Measurements from ENCODE around the gene SRGAP1. TPM values are rescaled to one million over a fixed set of nuclear protein-coding genes. Genes with fewer than 3 reads are reported as not detected.
"Not testable (repeated sequence)": the region's sequence is repeated elsewhere in the genome, so short reads cannot be mapped to it uniquely, and the experiment has no call there.

Gene SRGAP1
- total RNA-seq, 6 donors from 2014 or later: 4.7 to 36.7 (median 14.0) TPM

GRCh38 chr12:64154677-64155076 lies 310.2 kb downstream of the SRGAP1 start:
- WGBS, 2 donors: 74 to 83% methylated on average over 2 of the region's 2 CpGs
- no peaks in the 10 kb centered on the region for H3K4me1 ChIP-seq
- H3K27ac ChIP-seq: no peak overlapping the region
- no peaks in the 10 kb centered on the region for H3K27me3 ChIP-seq
- DNase-seq: no peak
- H3K4me3 ChIP-seq: no peak overlapping the region
- no peak for ATAC-seq (ENCODE audit: low FRiP score in 2 of 2)
- H3K36me3 ChIP-seq: no peaks in the 10 kb centered on the region
- no peaks in the 10 kb centered on the region for H3K9me3 ChIP-seq
- TF ChIP-seq POLR2AphosphoS5 (IDR thresholded peaks at IDR 0.05): no peak
- no peak for TF ChIP-seq EP300 (IDR thresholded peaks at IDR 0.05)
- TF ChIP-seq POLR2A (IDR thresholded peaks at IDR 0.05): no peak
- no peak for TF ChIP-seq CTCF (IDR thresholded peaks at IDR 0.05)

GRCh38 chr12:64157110-64157509 lies 312.6 kb downstream of the SRGAP1 start:
- Histone ChIP-seq H3K9me3 (no peaks in the 10 kb centered on the region), H3K36me3 (no peaks in the 10 kb centered on the region), H3K27me3 (no peaks in the 10 kb centered on the region), H3K4me3 (no peak overlapping the region), H3K27ac (no peak overlapping the region), H3K4me1 (no peaks in the 10 kb centered on the region)
- WGBS, 2 donors: 89 to 95% methylated on average over 2 of the region's 2 CpGs
- TF ChIP-seq POLR2A (IDR thresholded peaks at IDR 0.05) (no peak), POLR2AphosphoS5 (IDR thresholded peaks at IDR 0.05) (no peak), CTCF (IDR thresholded peaks at IDR 0.05) (no peak), EP300 (IDR thresholded peaks at IDR 0.05) (no peak)
- ATAC-seq (ENCODE audit: low FRiP score in 2 of 2) (no peak), DNase-seq (no peak)

- H3K36me3 ChIP-seq: no peaks in the 10 kb centered on the region
- ATAC-seq (ENCODE audit: low FRiP score in 2 of 2): no peak
- TF ChIP-seq EP300 (IDR thresholded peaks at IDR 0.05) (no peak), POLR2AphosphoS5 (IDR thresholded peaks at IDR 0.05) (no peak), CTCF (IDR thresholded peaks at IDR 0.05) (no peak), POLR2A (IDR thresholded peaks at IDR 0.05) (no peak)
- H3K4me1 ChIP-seq: no peaks in the 10 kb centered on the region
- H3K27me3 ChIP-seq: no peaks in the 10 kb centered on the region
- DNase-seq: no peak
- WGBS, 2 donors: 85 to 91% methylated on average over 2 of the region's 2 CpGs
- no peak overlapping the region for H3K27ac ChIP-seq
- no peak overlapping the region for H3K4me3 ChIP-seq
- H3K9me3 ChIP-seq: no peaks in the 10 kb centered on the region
These were observed 315.7 kb downstream of the SRGAP1 start for GRCh38 chr12:64160021-64160710.

- Histone ChIP-seq H3K9me3 (peaks cover 0 to under 1% (median 0%) of the 10 kb centered on the region in 4 donors), H3K4me3 (no peak overlapping the region), H3K27ac (no peak overlapping the region), H3K4me1 (no peaks in the 10 kb centered on the region), H3K36me3 (no peaks in the 10 kb centered on the region), H3K27me3 (no peaks in the 10 kb centered on the region)
- ATAC-seq (ENCODE audit: low FRiP score in 2 of 2): peak in 1 of 2 donors; percentile 55
- 69 to 85% methylated on average over 2 of the region's 2 CpGs for WGBS, 2 donors
- TF ChIP-seq POLR2AphosphoS5 (IDR thresholded peaks at IDR 0.05) (no peak), EP300 (IDR thresholded peaks at IDR 0.05) (no peak), CTCF (IDR thresholded peaks at IDR 0.05) (no peak), POLR2A (IDR thresholded peaks at IDR 0.05) (no peak)
- DNase-seq: no peak
These were observed 316.2 kb downstream of the SRGAP1 start for GRCh38 chr12:64160711-64161060.

- H3K27me3 ChIP-seq; H3K9me3 ChIP-seq; DNase-seq; H3K27ac ChIP-seq; H3K36me3 ChIP-seq; ATAC-seq (ENCODE audit: low FRiP score in 2 of 2); H3K4me1 ChIP-seq; H3K4me3 ChIP-seq: not testable (repeated sequence)
- 87 to 91% methylated on average over 3 of the region's 3 CpGs for WGBS, 2 donors
These were observed 322.1 kb downstream of the SRGAP1 start for GRCh38 chr12:64166606-64167005.

- H3K4me3 ChIP-seq, H3K4me1 ChIP-seq: not testable (repeated sequence)
- 88 to 91% methylated on average over 1 of the region's 1 CpG for WGBS, 2 donors
These were observed 322.5 kb downstream of the SRGAP1 start for GRCh38 chr12:64167041-64167440.

More at GRCh38 chr12:64167041-64167440, 322.5 kb downstream of the SRGAP1 start:
- not testable (repeated sequence) for H3K27ac ChIP-seq; ATAC-seq (ENCODE audit: low FRiP score in 2 of 2); H3K27me3 ChIP-seq; H3K36me3 ChIP-seq; H3K9me3 ChIP-seq; DNase-seq

All from upper lobe of left lung (tissue), 6 donors.